ENCODE measurements around the gene APOO. TPM values are rescaled to one million over a fixed set of nuclear protein-coding genes. Genes with fewer than 3 reads are reported as not detected.

The APOO gene
- total and polyA plus RNA-seq, 2 of the 13 experiments (the other 11 are each of a cell fraction or from before 2014, with no cell fraction given) = 9.7 to 22.1 TPM

GRCh38 chrX:23841847-23842522 is 65.8 kb downstream of the APOO start (continued):
- TF ChIP-seq UBTF (CRISPR knock-in tag; IDR thresholded peaks at IDR 0.05) (no peak), FOXA1 (IDR thresholded peaks at IDR 0.05) (no peak), FOXA1 (CRISPR knock-in tag; IDR thresholded peaks at IDR 0.05) (peak; percentile 29; the same call in 1 of the 2 replicates), ERF (CRISPR knock-in tag; IDR thresholded peaks at IDR 0.05) (0 out of 2 replicates have a peak, but pooled peaks have one; percentile 31), CSRNP2 (CRISPR knock-in tag; conservative IDR thresholded peaks at IDR 0.05; ENCODE audit: low read depth) (no peak), MLX (CRISPR knock-in tag; IDR thresholded peaks at IDR 0.05) (no peak), ZNF30 (CRISPR knock-in tag; IDR thresholded peaks at IDR 0.05) (no peak), ZBED4 (CRISPR knock-in tag; IDR thresholded peaks at IDR 0.05; ENCODE audit: borderline replicate concordance) (no peak; the same call in 1 of the 2 replicates), NCOA1 (CRISPR knock-in tag; IDR thresholded peaks at IDR 0.05) (no peak), ZNF775 (CRISPR knock-in tag; IDR thresholded peaks at IDR 0.05; ENCODE audit: borderline replicate concordance) (no peak), ZHX2 (IDR thresholded peaks at IDR 0.05; ENCODE audit: low read depth) (no peak), ZHX2 (CRISPR knock-in tag; IDR thresholded peaks at IDR 0.05; ENCODE audit: borderline replicate concordance) (no peak), TAF1 (CRISPR knock-in tag; IDR thresholded peaks at IDR 0.05) (no peak), SETDB1 (CRISPR knock-in tag; IDR thresholded peaks at IDR 0.05; ENCODE audit: borderline replicate concordance) (no peak), FOXP1 (IDR thresholded peaks at IDR 0.05) (peak; percentile 47; the same call in 1 of the 2 replicates), FOXP1 (CRISPR knock-in tag; IDR thresholded peaks at IDR 0.05) (peak; percentile 86)
